ENCODE data around the gene SWAP70.

Gene SWAP70

DNA sequence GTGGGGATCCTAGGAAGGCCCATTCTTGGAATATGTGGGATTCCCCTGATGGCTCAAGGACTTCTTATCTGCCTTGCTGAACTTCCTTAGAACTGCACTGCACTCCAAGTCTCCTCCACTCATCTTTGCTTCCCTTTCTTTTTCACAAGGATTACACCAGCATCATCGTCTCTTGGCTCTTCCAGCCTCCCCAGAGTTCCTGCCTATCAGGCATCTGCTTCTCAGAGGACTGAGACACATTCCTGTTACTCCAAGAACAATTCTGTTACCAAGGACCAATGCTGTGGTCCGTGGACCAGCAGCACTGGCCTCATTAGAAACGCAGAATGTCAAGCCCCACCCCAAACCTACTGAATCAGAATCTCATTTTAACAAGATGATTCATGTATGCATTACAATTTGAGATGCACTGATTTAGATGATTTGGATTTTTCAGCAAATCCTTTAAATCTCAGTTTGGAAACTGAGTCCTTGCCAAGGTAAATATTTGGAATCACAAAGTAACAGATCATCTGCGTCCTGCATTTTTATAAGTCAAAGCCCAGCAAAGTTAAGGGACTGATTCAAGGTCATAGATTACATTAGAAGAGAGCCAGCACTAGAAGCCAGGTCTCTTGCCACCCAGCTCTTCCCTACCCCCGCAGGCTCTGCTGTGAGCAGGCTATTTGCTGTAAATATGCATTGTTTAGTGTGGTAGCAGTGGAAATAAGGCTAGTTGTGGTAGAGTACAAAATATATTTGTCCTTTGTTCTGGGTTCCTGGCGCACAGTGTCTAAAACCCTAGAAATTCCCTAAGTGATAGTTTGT is 110.9 kb downstream of the SWAP70 start:
- DNase-seq (ENCODE audit: extremely low read depth, low read depth) = no peak
- H3K4me3 ChIP-seq (replicated peaks; ENCODE audit: low read depth, low read length) = no peak overlapping the region
- TF ChIP-seq, protein P1, sequence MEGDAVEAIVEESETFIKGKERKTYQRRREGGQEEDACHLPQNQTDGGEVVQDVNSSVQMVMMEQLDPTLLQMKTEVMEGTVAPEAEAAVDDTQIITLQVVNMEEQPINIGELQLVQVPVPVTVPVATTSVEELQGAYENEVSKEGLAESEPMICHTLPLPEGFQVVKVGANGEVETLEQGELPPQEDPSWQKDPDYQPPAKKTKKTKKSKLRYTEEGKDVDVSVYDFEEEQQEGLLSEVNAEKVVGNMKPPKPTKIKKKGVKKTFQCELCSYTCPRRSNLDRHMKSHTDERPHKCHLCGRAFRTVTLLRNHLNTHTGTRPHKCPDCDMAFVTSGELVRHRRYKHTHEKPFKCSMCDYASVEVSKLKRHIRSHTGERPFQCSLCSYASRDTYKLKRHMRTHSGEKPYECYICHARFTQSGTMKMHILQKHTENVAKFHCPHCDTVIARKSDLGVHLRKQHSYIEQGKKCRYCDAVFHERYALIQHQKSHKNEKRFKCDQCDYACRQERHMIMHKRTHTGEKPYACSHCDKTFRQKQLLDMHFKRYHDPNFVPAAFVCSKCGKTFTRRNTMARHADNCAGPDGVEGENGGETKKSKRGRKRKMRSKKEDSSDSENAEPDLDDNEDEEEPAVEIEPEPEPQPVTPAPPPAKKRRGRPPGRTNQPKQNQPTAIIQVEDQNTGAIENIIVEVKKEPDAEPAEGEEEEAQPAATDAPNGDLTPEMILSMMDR (IDR thresholded peaks at IDR 0.05; ENCODE audit: low read depth, low read length, missing control alignments) = no peak

DNA sequence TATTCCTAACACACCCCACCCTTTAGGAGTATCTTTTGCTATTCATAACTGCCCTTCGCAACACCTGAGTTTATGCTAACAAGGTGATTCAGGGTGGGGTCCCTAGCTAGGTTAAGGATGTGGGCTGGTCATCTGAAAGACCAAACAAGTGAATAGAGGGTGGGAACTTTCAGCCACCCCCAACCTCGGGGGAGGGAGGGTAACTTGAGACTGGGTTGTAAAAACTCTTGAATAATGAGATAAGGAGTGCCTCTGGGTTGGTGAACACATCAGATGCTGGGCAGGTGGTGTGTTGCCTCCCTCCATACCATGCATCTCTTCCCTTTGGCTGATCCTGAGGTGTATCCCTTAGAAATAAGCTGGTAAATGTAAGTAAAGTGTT is 111.5 kb downstream of the SWAP70 start:
- H3K4me3 ChIP-seq (replicated peaks; ENCODE audit: low read depth, low read length) = no peak overlapping the region
- DNase-seq (ENCODE audit: extremely low read depth, low read depth) = no peak
- TF ChIP-seq, protein P1 (IDR thresholded peaks at IDR 0.05; ENCODE audit: low read depth, low read length, missing control alignments) = no peak

DNA sequence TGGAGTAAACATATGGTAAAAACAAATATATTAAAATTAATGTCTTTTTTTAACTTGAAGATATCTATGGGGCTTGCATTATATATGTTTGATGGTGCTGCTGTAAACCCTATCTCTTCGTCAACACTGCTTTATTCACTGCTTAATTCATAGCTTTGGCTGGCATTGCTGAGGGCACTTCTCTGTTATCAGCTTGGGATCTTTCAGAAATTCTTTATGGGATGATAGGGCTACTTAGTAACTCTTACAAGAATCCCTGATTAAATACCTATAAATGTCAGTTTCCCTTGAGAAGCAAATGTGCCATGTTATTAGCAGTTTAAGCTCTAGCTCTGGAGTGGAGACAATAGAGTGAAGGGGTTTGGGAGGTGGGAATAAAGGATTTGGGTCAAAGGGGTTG is 112.3 kb downstream of the SWAP70 start:
- DNase-seq (ENCODE audit: extremely low read depth, low read depth) = no peak
- TF ChIP-seq, protein P1 (IDR thresholded peaks at IDR 0.05; ENCODE audit: low read depth, low read length, missing control alignments) = no peak
- H3K4me3 ChIP-seq (replicated peaks; ENCODE audit: low read depth, low read length) = no peak overlapping the region

DNA sequence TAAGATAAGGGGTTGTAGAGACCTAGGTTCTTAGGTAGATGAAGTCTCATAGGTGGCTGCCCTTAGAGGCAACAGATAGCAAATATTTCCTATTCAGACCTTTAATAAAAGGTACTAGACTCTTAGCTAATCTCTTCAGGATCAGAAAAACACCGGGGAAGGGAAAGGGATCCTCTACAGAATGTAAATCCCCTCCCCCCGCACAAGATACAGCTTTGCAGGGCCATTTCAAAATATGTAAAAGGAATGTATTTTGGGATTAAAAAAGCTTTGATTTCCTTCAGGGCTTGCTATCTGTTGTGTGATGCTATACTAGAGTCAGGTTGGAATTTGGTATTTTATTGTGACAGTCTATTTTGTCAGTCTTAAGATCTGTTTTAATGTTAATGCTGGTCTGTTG is 113.2 kb downstream of the SWAP70 start:
- no peak for DNase-seq (ENCODE audit: extremely low read depth, low read depth)
- TF ChIP-seq, protein P1 (IDR thresholded peaks at IDR 0.05; ENCODE audit: low read depth, low read length, missing control alignments) = no peak
- H3K4me3 ChIP-seq (replicated peaks; ENCODE audit: low read depth, low read length) = no peak overlapping the region

DNA sequence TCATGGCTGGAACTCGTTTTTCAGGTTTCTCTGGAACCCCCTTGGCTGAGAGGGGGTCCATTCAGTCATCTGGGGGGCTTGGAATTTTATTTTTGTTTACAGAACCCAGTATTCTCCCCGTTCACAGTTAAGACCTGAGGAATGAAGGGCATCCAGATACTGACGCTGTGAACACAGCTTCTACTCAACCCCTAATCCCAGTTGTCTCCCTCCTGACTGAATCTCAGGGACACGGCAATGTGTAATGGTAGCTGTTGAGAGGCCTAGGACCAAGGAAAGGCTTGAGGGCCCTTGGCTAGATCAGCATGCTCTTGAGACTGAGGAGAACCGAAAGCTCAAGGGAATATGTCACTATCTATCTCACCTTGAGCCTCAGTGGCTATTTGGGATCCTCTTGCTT is 113.6 kb downstream of the SWAP70 start:
- TF ChIP-seq, protein P1 (IDR thresholded peaks at IDR 0.05; ENCODE audit: low read depth, low read length, missing control alignments) = no peak
- no peak overlapping the region for H3K4me3 ChIP-seq (replicated peaks; ENCODE audit: low read depth, low read length)
- no peak for DNase-seq (ENCODE audit: extremely low read depth, low read depth)

DNA sequence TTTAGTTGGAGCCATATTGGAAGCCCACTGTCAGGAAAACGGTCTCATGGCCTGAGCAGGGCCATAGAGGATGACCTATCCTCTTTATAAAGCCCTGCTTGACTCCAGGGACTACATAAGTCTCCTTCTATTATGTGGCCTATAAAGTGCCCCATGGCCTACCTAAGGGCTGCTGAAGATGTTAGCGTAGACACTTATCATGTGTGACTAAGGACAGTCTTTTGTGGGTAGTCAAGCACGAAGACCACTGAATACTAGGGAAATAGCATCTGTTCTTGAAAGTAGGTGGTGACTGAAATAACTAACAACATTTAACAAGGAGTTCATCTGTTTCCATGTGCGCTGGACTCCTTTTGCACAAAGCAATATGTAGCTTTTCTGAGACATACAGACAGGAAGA is 117.1 kb downstream of the SWAP70 start:
- no peak overlapping the region for H3K4me3 ChIP-seq (replicated peaks; ENCODE audit: low read depth, low read length)
- TF ChIP-seq, protein P1 (IDR thresholded peaks at IDR 0.05; ENCODE audit: low read depth, low read length, missing control alignments) = no peak
- no peak for DNase-seq (ENCODE audit: extremely low read depth, low read depth)

DNA sequence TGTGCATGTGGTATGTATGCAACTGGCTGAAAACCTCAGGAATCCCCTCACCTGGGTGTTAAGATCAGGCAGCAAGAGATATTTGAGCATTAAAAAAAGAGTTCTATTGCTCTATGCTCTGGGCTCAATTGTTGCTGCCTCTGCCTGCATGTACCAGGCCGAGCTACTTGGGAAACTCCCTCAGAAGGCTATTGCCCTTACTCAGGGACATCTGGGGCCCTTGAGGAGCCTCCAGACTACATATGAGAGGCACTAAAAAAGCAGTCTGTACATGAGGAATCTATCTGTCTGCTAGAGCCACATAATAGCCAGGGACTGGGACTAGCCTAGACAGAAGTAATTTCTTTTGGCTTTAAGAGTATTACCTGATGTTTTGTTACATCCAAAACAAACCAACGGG is 120.1 kb downstream of the SWAP70 start:
- H3K4me3 ChIP-seq (replicated peaks; ENCODE audit: low read depth, low read length) = no peak overlapping the region
- no peak for DNase-seq (ENCODE audit: extremely low read depth, low read depth)
- TF ChIP-seq, protein P1 (IDR thresholded peaks at IDR 0.05; ENCODE audit: low read depth, low read length, missing control alignments) = no peak
